PC-9 (cell line): ENCODE results near the gene TSHR.

Experiments
- EZH2 ChIP-seq: fragments of 200-600 bp; sonication (generic); IDR thresholded peaks from 2 replicates; pipeline ENCODE4 v1.8.0; 2017; ENCODE audit warnings: antibody characterized with exemption, low read depth
- TF ChIP-seq, protein P1 (sequence below): fragments of 200-600 bp; sonication (generic); conservative IDR thresholded peaks from 2 replicates; pipeline ENCODE4 v1.6.1; 2017; ENCODE audit warnings: mixed run types, antibody characterized with exemption, mild to moderate bottlenecking, moderate library complexity

DNA sequence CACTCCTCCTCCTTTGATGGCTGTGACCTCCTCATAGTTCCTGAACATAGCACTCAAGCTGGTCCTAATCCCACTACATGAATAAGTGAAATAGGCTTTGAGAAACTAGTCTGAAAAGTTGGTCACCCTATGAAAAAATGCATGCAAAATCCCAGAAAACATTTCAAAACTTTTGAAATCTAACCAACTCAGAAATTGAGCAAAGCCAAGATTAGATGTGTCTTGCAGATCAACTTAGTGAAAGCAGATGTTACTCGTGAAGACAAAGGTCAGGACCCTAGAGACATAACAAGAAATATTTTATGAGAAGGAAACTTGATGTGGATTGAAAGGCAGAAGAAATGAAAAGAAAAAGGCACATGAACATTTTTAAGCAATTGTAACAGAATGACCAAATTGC lies 63.3 kb downstream of the TSHR start:
- TF ChIP-seq, protein P1, sequence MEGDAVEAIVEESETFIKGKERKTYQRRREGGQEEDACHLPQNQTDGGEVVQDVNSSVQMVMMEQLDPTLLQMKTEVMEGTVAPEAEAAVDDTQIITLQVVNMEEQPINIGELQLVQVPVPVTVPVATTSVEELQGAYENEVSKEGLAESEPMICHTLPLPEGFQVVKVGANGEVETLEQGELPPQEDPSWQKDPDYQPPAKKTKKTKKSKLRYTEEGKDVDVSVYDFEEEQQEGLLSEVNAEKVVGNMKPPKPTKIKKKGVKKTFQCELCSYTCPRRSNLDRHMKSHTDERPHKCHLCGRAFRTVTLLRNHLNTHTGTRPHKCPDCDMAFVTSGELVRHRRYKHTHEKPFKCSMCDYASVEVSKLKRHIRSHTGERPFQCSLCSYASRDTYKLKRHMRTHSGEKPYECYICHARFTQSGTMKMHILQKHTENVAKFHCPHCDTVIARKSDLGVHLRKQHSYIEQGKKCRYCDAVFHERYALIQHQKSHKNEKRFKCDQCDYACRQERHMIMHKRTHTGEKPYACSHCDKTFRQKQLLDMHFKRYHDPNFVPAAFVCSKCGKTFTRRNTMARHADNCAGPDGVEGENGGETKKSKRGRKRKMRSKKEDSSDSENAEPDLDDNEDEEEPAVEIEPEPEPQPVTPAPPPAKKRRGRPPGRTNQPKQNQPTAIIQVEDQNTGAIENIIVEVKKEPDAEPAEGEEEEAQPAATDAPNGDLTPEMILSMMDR, result no peak
- TF ChIP-seq EZH2, result no peak
